Astrocyte (in vitro differentiated cells and primary cell): ENCODE data around the gene SHROOM3. TPM values are rescaled to one million over a fixed set of nuclear protein-coding genes. Genes with fewer than 3 reads are reported as not detected.

Source experiments
- DNase-seq: peaks from one replicate; pipeline ENCODE4 v3.0.0-alpha.2; 2010; ENCODE audit warnings: low read depth
- FAIRE-seq: peaks from 2 replicates; lab custom pipeline; 2011; peaks lifted over from hg19 to GRCh38; lab: Jason Lieb, UNC
- H2AFZ ChIP-seq: 2 replicates; pipeline ENCODE4 v1.6.0; 2012; ENCODE audit warnings: low read depth, low read length, inconsistent platforms
- H3K27ac ChIP-seq: 2 replicates; pipeline ENCODE4 v1.5.1; 2011; ENCODE audit warnings: low read depth, low read length, inconsistent platforms
- H3K27me3 ChIP-seq: 2 replicates; pipeline ENCODE4 v1.6.0; 2011; ENCODE audit warnings: low read length, inconsistent platforms; ENCODE audit not compliant: insufficient read depth
- H3K36me3 ChIP-seq: 2 replicates; pipeline ENCODE4 v1.5.1; 2011; ENCODE audit warnings: low read length, inconsistent platforms; ENCODE audit not compliant: insufficient read depth
- H3K4me1 ChIP-seq: 2 replicates; pipeline ENCODE4 v1.5.1; 2011; ENCODE audit warnings: low read length, inconsistent platforms; ENCODE audit not compliant: insufficient read depth
- H3K4me2 ChIP-seq: 2 replicates; pipeline ENCODE4 v1.6.0; 2012; ENCODE audit warnings: low read length, inconsistent platforms
- H3K4me3 ChIP-seq: 2 replicates; pipeline ENCODE4 v1.5.1; 2011; ENCODE audit warnings: low read depth, mild to moderate bottlenecking, low read length, inconsistent platforms; ENCODE audit not compliant: insufficient read depth
- H3K79me2 ChIP-seq: 2 replicates; pipeline ENCODE4 v1.6.0; 2012; ENCODE audit warnings: mild to moderate bottlenecking, low read length, inconsistent platforms; ENCODE audit not compliant: insufficient read depth
- H3K9ac ChIP-seq: 2 replicates; pipeline ENCODE4 v1.6.0; 2012; ENCODE audit warnings: mild to moderate bottlenecking, low read length, inconsistent platforms
- H3K9me3 ChIP-seq: 2 replicates; pipeline ENCODE4 v1.5.1; 2012; ENCODE audit warnings: low read depth, mild to moderate bottlenecking, low read length, inconsistent platforms; ENCODE audit not compliant: insufficient read depth
- H4K20me1 ChIP-seq: 2 replicates; pipeline ENCODE4 v1.6.0; 2012; ENCODE audit warnings: low read length, inconsistent platforms; ENCODE audit not compliant: insufficient read depth
- H3K27ac Mint-ChIP-seq: one replicate; pipeline ENCODE4 v1.8.0; 2021; ENCODE audit warnings: mild to moderate bottlenecking, mixed read lengths; ENCODE audit not compliant: unreplicated experiment
- H3K27me3 Mint-ChIP-seq: one replicate; pipeline ENCODE4 v1.8.0; 2021; ENCODE audit warnings: low read depth, mixed read lengths; ENCODE audit not compliant: unreplicated experiment
- H3K36me3 Mint-ChIP-seq: one replicate; pipeline ENCODE4 v1.8.0; 2021; ENCODE audit warnings: low read depth, mixed read lengths; ENCODE audit not compliant: unreplicated experiment
- H3K4me1 Mint-ChIP-seq: one replicate; pipeline ENCODE4 v1.8.0; 2021; ENCODE audit warnings: low read depth, mixed read lengths; ENCODE audit not compliant: unreplicated experiment
- H3K4me3 Mint-ChIP-seq: one replicate; pipeline ENCODE4 v1.8.0; 2021; ENCODE audit warnings: mild to moderate bottlenecking, moderate library complexity, mixed read lengths; ENCODE audit not compliant: unreplicated experiment
- H3K9me3 Mint-ChIP-seq: one replicate; pipeline ENCODE4 v1.8.0; 2021; ENCODE audit warnings: mild to moderate bottlenecking, mixed read lengths; ENCODE audit not compliant: unreplicated experiment
- EZH2 ChIP-seq: IDR thresholded peaks from 2 replicates; pipeline ENCODE4 v1.6.1; 2012; ENCODE audit warnings: mild to moderate bottlenecking, low read length, inconsistent platforms; ENCODE audit not compliant: insufficient read depth
- total RNA-seq: library from RNA; stranded (reverse); gene quantifications from 2 replicates; pipeline ENCODE4 v1.2.1, GENCODE V29; 2021
- TF ChIP-seq, protein P1 (sequence below): IDR thresholded peaks from 2 replicates; pipeline ENCODE4 v1.5.1; 2011; ENCODE audit warnings: low read depth, mild to moderate bottlenecking, inconsistent platforms, low read length, moderate library complexity; ENCODE audit not compliant: insufficient read depth

Gene SHROOM3
- total RNA-seq, 1 donor from 2014 or later, result 64.6 TPM

GRCh38 chr4:76772498-76773106 lies 337.6 kb downstream of the SHROOM3 start:
- H3K27ac Mint-ChIP-seq, result peak overlapping the region; percentile 97
- Histone ChIP-seq H3K27ac (peak overlapping the region; percentile 35), H3K27me3 (no peaks in the 10 kb centered on the region), H3K79me2 (no peaks in the 10 kb centered on the region), H3K36me3 (peaks cover 2% of the 10 kb centered on the region), H3K9me3 (no peaks in the 10 kb centered on the region), H3K4me3 (no peak overlapping the region), H2AFZ (no peak overlapping the region), H4K20me1 (no peaks in the 10 kb centered on the region), H3K4me1 (peaks cover 22% of the 10 kb centered on the region), H3K9ac (peak overlapping the region; percentile 27), H3K4me2 (peak overlapping the region; percentile 39)
- H3K4me1 Mint-ChIP-seq, result peaks cover 33% of the 10 kb centered on the region
- H3K4me3 Mint-ChIP-seq, result no peak overlapping the region
- TF ChIP-seq, protein P1, sequence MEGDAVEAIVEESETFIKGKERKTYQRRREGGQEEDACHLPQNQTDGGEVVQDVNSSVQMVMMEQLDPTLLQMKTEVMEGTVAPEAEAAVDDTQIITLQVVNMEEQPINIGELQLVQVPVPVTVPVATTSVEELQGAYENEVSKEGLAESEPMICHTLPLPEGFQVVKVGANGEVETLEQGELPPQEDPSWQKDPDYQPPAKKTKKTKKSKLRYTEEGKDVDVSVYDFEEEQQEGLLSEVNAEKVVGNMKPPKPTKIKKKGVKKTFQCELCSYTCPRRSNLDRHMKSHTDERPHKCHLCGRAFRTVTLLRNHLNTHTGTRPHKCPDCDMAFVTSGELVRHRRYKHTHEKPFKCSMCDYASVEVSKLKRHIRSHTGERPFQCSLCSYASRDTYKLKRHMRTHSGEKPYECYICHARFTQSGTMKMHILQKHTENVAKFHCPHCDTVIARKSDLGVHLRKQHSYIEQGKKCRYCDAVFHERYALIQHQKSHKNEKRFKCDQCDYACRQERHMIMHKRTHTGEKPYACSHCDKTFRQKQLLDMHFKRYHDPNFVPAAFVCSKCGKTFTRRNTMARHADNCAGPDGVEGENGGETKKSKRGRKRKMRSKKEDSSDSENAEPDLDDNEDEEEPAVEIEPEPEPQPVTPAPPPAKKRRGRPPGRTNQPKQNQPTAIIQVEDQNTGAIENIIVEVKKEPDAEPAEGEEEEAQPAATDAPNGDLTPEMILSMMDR, result no peak
- TF ChIP-seq EZH2, result no peak
- no peaks in the 10 kb centered on the region for H3K9me3 Mint-ChIP-seq
- DNase-seq (peak; percentile 78), FAIRE-seq (peak; percentile 17)
- no peaks in the 10 kb centered on the region for H3K27me3 Mint-ChIP-seq
- peaks cover 40% of the 10 kb centered on the region for H3K36me3 Mint-ChIP-seq

- Histone ChIP-seq H4K20me1 (no peaks in the 10 kb centered on the region), H3K79me2 (no peaks in the 10 kb centered on the region), H3K9ac (no peak overlapping the region), H3K27me3 (no peaks in the 10 kb centered on the region), H3K27ac (no peak overlapping the region), H3K4me3 (no peak overlapping the region), H3K4me1 (peaks cover 13% of the 10 kb centered on the region), H3K36me3 (peaks cover 2% of the 10 kb centered on the region), H3K9me3 (no peaks in the 10 kb centered on the region), H2AFZ (no peak overlapping the region), H3K4me2 (no peak overlapping the region)
- Mint-ChIP-seq H3K36me3 (peaks cover 45% of the 10 kb centered on the region), H3K27ac (peak overlapping the region; percentile 97), H3K4me1 (peaks cover 23% of the 10 kb centered on the region), H3K9me3 (no peaks in the 10 kb centered on the region), H3K27me3 (no peaks in the 10 kb centered on the region), H3K4me3 (no peak overlapping the region)
- FAIRE-seq, result no peak
- TF ChIP-seq EZH2, result no peak
- TF ChIP-seq, protein P1, result no peak
- no peak for DNase-seq
Observed at GRCh38 chr4:76773766-76774165, 338.7 kb downstream of the SHROOM3 start.
